ENCODE measurements around the gene MRPS17.
A peak's percentile ranks its signal among the peaks of the same experiment; 100 is the strongest.
"Not testable (repeated sequence)": the region's sequence is repeated elsewhere in the genome, so short reads cannot be mapped to it uniquely, and the experiment has no call there.

Gene MRPS17

GRCh38 chr7:55951637-55952351 lies at the start of gene MRPS17:
Gene MRPS17, plus strand, starts transcription at chr7:55951877. Its CDS starts 1,319 bp downstream, at chr7:55953196.
- peak; percentile 100 for DNase-seq (ENCODE audit: low spot score)

DNA sequence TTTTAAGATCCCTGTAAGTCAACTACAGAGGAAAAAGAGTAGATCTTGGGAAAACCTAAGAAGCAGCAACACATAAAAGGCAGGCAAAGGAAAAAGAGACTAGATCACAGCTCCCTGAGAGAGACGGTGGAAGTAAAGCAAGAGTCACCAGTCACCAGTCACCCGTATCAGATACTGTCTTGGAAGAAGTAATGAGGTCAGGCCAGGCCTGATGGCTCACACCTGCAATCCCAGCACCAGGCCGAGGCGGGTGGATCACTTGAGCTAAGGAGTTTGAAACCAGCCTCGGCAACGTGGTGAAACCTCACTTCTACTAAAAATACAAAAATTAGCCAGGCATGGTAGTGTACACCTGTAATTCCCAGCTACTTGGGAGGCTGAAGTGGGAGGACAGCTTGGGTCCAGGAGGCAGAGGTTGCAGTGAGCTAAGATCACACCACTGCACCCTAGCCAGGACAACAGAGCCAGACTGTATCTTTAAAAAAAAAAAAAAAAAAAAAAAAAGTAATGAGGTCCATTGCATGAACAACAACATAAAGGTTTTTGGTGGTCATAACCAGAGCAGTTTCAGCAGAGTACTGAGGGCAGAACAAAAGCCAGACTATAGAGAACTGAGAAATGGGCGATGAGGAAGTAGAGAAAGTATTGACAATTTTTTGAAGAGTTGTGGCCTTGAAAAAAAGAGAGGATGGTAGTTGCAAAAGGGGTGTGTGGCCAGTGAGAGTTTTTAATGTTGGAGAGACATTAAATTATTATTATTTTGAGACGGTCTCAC lies 47.5 kb upstream of the MRPS17 start:
- no peak for DNase-seq (ENCODE audit: low spot score)

DNA sequence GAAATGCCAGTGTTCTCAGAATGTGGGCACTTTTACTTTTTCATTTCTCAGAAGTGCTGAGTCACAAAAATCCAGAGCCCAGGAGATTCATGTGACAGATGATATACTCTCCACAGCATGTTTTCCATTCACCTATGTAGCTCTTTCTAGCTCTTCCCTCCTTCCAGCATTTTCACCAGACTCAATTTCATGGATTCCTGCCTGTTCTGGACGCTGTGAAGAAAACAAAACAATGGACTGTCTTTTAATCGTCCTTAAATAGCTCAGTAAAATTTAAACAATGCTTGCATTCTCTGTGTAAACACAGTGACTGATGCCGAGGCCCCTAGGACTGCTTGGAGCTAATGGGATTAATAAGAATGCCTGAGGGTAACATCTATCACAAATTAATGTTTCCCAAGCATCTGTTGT lies 38.9 kb upstream of the MRPS17 start:
- no peak for DNase-seq (ENCODE audit: low spot score)

- no peak for DNase-seq (ENCODE audit: low spot score)
Observed at GRCh38 chr7:55917771-55918170, 33.9 kb upstream of the MRPS17 start.

DNA sequence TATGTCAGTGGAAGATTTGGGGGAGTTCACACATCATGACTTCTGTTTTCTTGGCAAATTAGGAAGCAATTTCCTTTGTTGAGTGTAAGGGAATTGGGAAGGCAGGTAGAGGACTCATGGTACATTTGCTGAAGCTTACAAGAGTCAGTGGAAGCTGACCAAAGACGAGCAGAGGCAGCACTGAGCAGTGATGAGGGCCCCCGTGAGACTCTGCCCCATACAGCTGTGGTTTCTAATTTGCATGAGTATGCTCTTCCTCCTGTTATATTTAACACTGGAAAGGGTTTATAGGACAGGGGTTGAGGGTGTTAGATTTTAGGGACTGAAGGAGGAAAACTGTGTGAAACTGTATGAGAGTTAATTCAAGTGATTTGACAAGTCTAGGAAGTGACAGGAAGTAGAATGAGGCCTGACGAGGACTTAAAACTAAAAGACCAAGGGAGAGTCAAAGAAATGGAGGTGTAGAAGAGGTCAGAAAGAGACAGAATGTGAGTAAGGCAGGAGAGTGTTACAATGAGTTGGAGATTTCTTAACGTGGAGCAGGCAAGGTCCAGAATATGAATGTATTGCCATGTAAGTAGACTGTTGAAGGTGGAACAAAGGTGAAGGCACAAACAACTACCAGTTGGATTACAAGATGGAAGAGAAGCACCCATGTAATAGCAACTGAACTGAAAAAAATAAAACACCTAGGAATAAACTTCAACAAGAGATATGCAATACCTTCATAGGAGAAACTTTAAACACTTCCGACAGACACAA lies 23.5 kb upstream of the MRPS17 start:
- no peak for DNase-seq (ENCODE audit: low spot score)

- no peak for DNase-seq (ENCODE audit: low spot score)
Observed at GRCh38 chr7:55931421-55932151, 20.1 kb upstream of the MRPS17 start.

GRCh38 chr7:55939514-55940123 lies 12.1 kb upstream of the MRPS17 start:
- DNase-seq (ENCODE audit: low spot score), result no peak

DNA sequence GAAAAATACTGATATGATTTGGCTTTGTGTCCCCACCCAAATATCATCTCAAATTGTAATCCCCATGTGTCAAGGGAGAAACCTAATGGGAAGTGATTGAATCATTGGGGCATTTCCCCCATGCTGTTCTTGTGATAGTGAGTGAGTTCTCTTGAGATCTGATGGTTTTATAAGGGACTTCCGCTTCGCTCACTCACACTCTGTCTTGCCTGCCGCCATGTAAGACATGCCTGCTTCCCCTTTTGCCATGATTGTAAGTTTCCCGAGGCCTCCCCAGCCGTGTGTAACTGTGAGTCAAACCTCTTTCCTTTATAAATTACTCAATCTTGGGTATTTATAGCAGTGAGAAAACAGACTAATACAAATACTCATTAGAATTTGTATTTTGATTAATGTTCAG lies 5.1 kb upstream of the MRPS17 start:
- no peak for DNase-seq (ENCODE audit: low spot score)

- not testable (repeated sequence) for DNase-seq (ENCODE audit: low spot score)
Observed at GRCh38 chr7:55952352-55952671, 635 bp downstream of the MRPS17 start.

- DNase-seq (ENCODE audit: low spot score), result no peak
Observed at GRCh38 chr7:55953707-55954475, 2.2 kb downstream of the MRPS17 start.

- DNase-seq (ENCODE audit: low spot score), result no peak
Observed at GRCh38 chr7:55957190-55957589, 5.5 kb downstream of the MRPS17 start.

DNA sequence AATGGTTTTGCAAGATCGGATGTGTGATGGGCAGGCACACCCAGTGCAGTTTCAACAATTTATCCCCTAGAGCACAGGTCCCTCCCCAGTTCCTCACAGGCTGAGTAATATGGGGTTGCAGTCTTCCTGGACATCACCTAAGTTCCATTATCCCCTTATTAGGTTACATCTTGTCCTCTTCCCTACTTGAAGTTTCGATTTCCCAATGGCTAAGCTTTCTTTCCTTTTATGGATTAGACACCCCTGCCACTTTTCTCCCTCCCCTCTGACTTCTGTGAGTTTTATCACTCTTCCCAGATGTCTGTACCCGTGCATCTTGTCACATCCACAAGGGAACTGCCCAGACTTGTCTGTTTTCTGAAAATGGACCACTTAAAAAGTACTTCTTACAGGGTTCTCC lies 10.3 kb downstream of the MRPS17 start:
- DNase-seq (ENCODE audit: low spot score), result no peak

DNA sequence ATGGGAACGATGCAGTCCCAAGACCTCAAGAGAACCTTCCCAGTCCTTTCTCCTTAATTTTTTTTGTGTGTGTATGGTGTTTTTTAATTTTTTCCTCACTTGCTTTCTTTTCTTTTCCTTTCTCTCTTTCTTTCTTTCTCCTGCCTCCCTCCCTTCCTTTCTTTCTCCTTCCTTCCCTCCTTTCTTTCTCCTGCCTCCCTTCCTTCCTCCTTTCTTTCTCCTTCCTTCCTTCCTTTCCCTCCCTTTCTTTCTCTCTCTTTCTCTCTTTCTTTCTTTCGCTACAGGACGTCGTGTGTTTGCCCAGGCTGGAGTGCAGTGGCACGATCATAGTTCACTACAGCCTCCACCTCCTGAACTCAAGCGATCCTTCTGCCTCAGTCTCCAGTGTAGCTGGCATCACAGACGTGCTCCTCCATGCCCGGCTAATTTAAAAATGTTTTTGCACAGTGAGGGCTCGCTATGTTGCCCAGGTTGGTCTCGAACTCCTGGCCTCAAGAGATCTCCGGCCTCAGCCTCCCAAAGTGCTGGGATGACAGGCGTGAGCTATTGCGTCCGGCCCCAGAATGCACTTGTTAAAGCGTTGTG lies 12.0 kb downstream of the MRPS17 start:
- no peak for DNase-seq (ENCODE audit: low spot score)

DNA sequence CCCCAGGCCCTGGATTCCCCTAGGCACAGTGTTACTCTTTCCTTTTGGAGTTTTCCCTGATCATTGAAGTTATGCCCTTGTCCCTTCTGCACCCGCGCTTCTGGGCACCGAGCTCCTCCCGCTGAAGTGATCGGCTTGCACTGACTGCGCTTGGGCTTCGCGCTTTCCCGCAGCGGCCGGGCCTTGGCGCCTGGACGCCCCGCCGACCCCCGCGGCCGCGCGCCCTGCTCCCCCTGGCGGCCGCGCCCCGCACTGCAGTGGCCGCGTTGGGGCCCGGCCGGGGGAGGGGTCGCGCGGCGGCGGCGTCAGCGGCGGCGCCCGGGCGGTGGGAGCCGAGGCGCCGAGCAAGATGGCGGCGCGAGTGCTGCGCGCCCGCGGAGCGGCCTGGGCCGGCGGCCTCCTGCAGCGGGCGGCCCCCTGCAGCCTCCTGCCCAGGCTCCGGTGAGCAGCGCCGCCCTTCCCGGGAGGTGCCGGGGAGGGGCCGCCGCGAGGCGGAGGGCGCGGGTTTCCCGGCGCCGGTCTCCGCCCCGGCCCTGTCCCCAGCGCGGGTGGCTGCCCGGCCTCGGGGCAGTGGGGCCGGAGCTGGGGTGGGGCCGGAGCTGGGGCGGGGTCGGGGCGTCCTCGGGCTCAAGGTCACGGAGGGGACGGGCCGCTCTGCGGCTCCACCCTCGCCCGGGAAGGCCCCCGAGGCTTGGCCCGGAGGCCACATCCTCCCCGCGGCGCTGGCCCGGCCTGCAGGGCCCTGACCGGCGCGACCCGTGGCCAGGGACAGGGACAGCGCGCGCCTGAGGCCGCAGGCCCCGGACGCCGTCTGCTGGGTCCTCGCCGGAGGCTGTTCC lies 12.8 kb downstream of the MRPS17 start, which contains the start of gene NIPSNAP2:
TSS of gene NIPSNAP2 (plus strand) at position 325 of the 839 bp plus-strand sequence. CDS start at position 350, 25 bp downstream.
- DNase-seq (ENCODE audit: low spot score), result peak; percentile 94

DNA sequence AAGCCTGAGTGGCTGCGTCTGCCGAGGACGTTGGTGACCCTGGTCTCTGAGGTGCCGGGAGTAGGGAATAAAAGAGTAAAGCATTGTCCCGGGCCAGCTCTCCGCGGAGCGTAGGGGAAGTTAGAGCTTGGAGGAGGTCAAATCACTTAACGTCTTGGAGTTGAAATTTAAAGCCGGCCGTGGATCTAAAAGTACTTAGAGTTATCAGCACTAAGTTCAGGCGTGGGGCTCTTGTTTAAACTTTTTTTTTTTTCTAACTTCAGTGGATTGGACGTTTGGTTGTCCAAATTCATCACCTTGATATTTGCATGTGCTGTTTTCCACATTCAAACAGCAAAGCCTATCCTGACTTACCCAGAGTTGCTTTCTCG lies 13.4 kb downstream of the MRPS17 start:
- no peak for DNase-seq (ENCODE audit: low spot score)

- DNase-seq (ENCODE audit: low spot score), result no peak
Observed at GRCh38 chr7:55965805-55966421, 14.2 kb downstream of the MRPS17 start.

- DNase-seq (ENCODE audit: low spot score), result no peak
Observed at GRCh38 chr7:55966851-55967250, 15.2 kb downstream of the MRPS17 start.

DNA sequence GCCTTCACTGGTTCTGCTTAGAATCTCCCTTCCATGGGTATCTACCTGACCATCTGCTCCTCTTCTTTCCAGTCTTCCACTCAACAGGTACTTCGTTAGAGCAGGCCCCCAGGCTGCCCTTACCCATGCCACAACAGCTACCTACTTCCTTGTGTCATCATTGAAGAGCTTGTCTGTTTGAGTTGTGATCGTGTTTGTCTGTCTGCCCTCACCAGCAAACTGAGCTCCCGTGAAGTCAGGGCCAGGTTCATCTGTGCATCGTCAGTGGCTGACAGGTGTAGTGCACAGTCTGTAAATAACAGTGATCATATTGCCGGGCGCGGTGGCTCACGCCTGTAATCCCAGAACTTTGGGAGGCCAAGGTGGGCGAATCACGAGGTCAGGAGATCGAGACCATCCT lies 17.7 kb downstream of the MRPS17 start:
- no peak for DNase-seq (ENCODE audit: low spot score)

GRCh38 chr7:55970561-55970960 lies 18.9 kb downstream of the MRPS17 start:
- DNase-seq (ENCODE audit: low spot score), result no peak
